BE2C (cell line): Measurements from ENCODE around the gene MAP7.
A peak's percentile ranks its signal among the peaks of the same experiment; 100 is the strongest.

Source experiments
- DNase-seq: peaks from one replicate; pipeline ENCODE4 v3.0.0-alpha.2; 2020
- H3K27me3 ChIP-seq: fragments of 250-450 bp; sonication (Bioruptor Pico); 2 replicates; pipeline ENCODE4 v1.5.1; 2020; ENCODE audit warnings: mild to moderate bottlenecking
- H3K36me3 ChIP-seq: fragments of 250-450 bp; sonication (Bioruptor Pico); 2 replicates; pipeline ENCODE4 v1.5.1; 2020; ENCODE audit warnings: mild to moderate bottlenecking
- H3K4me1 ChIP-seq: fragments of 250-450 bp; sonication (Bioruptor Pico); 2 replicates; pipeline ENCODE4 v1.5.1; 2020
- H3K4me3 ChIP-seq: 2 replicates; pipeline ENCODE4 v1.5.1; 2011; ENCODE audit warnings: low read depth, low read length
- H3K9me3 ChIP-seq: fragments of 250-450 bp; sonication (Bioruptor Pico); 2 replicates; pipeline ENCODE4 v1.5.1; 2020
- TF ChIP-seq, protein P1 (sequence below): IDR thresholded peaks from 2 replicates; pipeline ENCODE4 v1.5.1; 2012; ENCODE audit warnings: mild to moderate bottlenecking, low read depth, low read length

Gene MAP7

DNA sequence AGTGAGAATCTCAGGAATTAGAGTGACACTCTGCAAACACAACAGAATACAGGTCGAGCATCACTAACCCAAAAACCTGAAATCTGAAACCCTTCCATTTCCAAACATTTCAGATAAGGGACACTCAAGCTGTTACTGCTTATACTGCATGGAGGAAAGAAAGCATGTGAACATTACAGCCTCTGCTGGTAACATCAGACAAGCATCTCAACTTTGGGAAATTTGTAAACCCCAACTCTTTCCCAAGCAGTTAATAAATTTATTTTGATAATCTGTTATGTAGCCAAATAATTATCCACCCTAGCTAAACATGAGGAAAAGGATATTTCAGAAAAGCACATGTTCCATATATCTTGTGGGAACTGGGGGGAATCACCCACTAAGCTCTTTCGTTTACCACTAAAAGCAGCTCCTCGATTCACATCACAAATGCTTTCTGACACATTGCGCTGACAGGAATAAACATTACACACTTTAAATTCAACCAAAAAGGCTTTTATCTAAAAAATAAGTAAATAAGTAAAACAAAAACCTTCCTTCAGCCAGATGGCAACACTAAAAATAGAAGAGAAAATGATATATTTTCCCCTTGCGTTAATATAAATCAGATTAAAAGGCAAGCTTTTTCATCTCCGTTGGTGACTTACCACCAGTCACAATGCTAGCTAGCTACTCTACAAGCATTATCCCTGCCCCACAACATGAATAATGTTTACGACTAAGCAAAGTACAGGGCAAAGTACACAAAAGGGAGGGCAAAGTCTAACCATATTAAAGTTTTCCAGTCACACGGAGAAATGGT, 120.8 kb downstream of the MAP7 start:
- peaks cover 26% of the 10 kb centered on the region for H3K4me1 ChIP-seq

DNA sequence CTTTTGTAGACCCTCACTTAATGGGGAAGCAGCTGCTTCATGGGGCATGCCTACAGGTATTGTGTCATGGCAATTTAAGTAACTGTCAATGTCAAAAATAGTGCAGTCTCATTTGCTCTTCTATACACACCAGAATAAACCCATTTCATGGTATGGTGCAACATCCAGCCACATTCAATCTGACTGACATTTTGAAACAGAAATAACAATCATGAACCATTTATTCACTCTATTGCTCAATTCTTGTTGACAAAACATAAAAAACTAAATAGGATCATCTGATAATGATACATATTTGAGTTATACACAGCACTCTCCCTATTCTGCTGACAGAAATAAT, 122.9 kb downstream of the MAP7 start:
- Histone ChIP-seq H3K4me1 (peaks cover 36% of the 10 kb centered on the region), H3K4me3 (no peak overlapping the region), H3K27me3 (no peaks in the 10 kb centered on the region), H3K9me3 (no peaks in the 10 kb centered on the region), H3K36me3 (no peaks in the 10 kb centered on the region; the same call in 1 of the 2 replicates)
- TF ChIP-seq, protein P1, sequence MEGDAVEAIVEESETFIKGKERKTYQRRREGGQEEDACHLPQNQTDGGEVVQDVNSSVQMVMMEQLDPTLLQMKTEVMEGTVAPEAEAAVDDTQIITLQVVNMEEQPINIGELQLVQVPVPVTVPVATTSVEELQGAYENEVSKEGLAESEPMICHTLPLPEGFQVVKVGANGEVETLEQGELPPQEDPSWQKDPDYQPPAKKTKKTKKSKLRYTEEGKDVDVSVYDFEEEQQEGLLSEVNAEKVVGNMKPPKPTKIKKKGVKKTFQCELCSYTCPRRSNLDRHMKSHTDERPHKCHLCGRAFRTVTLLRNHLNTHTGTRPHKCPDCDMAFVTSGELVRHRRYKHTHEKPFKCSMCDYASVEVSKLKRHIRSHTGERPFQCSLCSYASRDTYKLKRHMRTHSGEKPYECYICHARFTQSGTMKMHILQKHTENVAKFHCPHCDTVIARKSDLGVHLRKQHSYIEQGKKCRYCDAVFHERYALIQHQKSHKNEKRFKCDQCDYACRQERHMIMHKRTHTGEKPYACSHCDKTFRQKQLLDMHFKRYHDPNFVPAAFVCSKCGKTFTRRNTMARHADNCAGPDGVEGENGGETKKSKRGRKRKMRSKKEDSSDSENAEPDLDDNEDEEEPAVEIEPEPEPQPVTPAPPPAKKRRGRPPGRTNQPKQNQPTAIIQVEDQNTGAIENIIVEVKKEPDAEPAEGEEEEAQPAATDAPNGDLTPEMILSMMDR: no peak
- no peak for DNase-seq

More for the DNA sequence above, 120.8 kb downstream of the MAP7 start:
- H3K4me3 ChIP-seq: peak overlapping the region; percentile 59
- no peaks in the 10 kb centered on the region for H3K27me3 ChIP-seq
- no peaks in the 10 kb centered on the region for H3K9me3 ChIP-seq
- DNase-seq: no peak
- no peaks in the 10 kb centered on the region; the same call in 1 of the 2 replicates for H3K36me3 ChIP-seq
- TF ChIP-seq, protein P1: peak; percentile 19; the same call in 1 of the 2 replicates

DNA sequence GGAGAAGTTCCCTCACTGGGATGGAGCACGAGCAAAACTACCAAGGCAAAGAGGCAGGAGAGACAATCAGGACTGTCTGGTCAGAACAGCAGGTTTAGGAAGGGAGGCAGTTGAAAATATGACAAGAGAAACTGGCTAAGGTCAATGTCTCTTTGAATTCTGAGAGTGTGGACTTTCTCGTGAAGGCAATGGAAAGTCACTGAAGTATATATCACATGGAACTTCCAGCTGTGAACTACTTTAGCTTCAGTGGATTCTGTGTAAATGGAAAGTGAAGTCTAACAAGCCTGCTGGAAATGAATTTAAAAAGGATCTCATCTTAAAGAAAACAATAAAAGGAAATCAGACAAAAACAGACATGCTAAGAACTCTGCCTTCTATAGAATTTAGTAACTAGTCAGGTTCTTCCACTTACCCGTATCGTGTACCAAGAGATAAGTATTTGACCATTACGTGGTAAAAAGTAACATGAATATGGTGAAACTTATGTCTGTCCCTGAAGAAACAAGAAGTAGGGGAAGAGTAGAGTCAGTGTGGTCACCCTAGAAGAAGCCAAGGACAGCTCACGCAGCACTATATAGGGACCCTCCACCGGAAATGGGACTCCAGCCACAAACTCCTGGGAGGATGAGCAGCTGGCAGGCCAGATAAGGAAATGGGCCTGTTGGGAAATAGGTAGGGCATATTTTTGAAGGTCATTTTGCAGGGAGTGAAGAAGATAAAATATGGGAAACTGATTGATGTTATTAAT, 123.4 kb downstream of the MAP7 start:
- peak; percentile 27 for DNase-seq
- TF ChIP-seq, protein P1: no peak
- no peaks in the 10 kb centered on the region for H3K27me3 ChIP-seq

DNA sequence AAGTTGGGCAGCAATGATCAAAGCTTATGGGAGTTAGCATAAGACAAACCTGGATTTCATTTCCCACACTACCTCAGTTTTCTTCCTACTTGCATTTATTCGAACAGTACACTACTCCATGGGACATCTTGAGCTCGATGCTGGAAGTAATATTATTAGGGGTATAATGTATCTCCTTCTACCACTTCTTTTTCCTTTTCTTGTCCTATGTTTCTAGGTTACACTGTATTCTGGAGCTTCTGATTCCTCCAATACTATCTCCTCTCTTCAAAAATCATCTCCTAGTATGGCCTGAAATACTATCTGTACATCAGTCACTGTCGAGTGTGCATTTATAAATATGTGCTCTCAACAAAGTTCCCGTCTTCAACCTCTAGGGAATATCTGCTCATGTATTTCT, 124.4 kb downstream of the MAP7 start:
- H3K9me3 ChIP-seq: no peaks in the 10 kb centered on the region
- H3K27me3 ChIP-seq: no peaks in the 10 kb centered on the region
- H3K36me3 ChIP-seq: no peaks in the 10 kb centered on the region
- DNase-seq: no peak
- peaks cover 50% of the 10 kb centered on the region for H3K4me1 ChIP-seq
- H3K4me3 ChIP-seq: 0 out of 2 replicates have a peak overlapping the region, but pooled peaks have one; percentile 3
- TF ChIP-seq, protein P1: no peak

More for the DNA sequence above, 123.4 kb downstream of the MAP7 start:
- Histone ChIP-seq H3K36me3 (no peaks in the 10 kb centered on the region; the same call in 1 of the 2 replicates), H3K4me1 (peaks cover 41% of the 10 kb centered on the region), H3K4me3 (no peak overlapping the region), H3K9me3 (no peaks in the 10 kb centered on the region)

DNA sequence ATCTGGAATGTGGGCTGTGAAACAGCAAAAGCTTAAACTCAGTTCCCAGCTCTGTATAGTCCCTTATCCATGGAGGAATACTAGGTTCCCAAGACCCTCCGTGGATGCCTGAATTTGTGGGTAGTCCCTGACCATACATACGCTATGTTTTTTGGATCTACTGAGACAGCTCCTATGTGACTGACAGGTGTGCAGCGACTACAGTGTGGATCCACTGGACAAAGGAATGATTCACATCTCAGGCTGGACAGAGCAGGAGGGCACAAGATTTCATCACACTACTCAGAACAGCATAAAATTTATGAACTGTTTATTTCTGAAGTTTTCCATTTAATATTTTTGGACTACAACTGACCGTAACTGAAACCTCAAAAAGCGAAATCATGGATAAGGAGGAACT, 125.3 kb downstream of the MAP7 start:
- DNase-seq: no peak
- Histone ChIP-seq H3K27me3 (no peaks in the 10 kb centered on the region), H3K36me3 (peaks cover 3% of the 10 kb centered on the region; the same call in 1 of the 2 replicates), H3K4me1 (peaks cover 58% of the 10 kb centered on the region), H3K9me3 (no peaks in the 10 kb centered on the region), H3K4me3 (no peak overlapping the region)
- TF ChIP-seq, protein P1: no peak

DNA sequence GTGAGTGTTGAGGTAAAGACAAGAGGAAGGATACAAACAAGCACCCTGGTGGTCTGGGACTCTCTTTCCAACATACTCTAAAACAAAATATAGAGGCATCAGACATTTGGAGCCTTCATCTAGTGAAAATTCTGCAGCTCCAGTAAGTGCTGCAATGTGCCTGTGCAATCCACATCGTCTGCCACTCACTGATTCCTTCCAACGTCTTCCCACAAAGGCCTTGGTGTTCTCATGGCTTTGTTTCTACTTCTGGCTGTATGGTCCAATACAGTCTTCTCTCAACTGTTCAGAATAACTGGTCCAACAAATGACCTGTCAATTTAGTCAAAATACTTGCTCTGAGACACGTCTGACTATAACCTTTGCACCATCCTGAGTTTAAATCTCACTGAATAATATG, 125.8 kb downstream of the MAP7 start:
- no peak overlapping the region for H3K4me3 ChIP-seq
- no peaks in the 10 kb centered on the region for H3K27me3 ChIP-seq
- TF ChIP-seq, protein P1: no peak
- peaks cover 59% of the 10 kb centered on the region for H3K4me1 ChIP-seq
- H3K9me3 ChIP-seq: no peaks in the 10 kb centered on the region
- no peak for DNase-seq
- H3K36me3 ChIP-seq: peaks cover 3% of the 10 kb centered on the region
